ENCODE measurements around the gene SLC6A11. TPM values are rescaled to one million over a fixed set of nuclear protein-coding genes. Genes with fewer than 3 reads are reported as not detected.
A peak's percentile ranks its signal among the peaks of the same experiment; 100 is the strongest.

SLC6A11 gene
- total RNA-seq, 1 donor from 2014 or later: 0.49 TPM

DNA sequence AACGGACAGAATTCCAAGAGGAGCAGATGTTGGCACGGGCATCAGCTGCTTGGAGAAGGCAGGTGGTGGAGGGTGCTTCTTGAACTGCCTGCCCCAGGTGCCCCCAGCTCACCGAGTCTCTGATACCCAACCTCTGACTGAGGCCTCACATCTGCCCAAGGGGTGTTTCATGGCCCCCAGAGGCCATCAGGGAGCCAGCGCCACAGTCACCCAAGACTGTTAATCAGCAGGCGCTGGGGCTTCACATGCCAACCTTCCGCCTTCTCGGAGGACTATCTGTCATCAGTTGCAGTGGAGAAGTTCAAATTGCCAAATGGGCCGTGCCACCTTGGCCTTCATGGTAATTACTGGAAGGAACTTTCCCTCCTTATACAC lies 114.6 kb downstream of the SLC6A11 start:
- DNase-seq: no peak

- no peak for DNase-seq
Observed at GRCh38 chr3:10932596-10932995, 116.6 kb downstream of the SLC6A11 start.

- no peak for DNase-seq
Observed at GRCh38 chr3:10933021-10933420, 117.0 kb downstream of the SLC6A11 start.

GRCh38 chr3:10933470-10933804 lies 117.4 kb downstream of the SLC6A11 start:
- DNase-seq: no peak

DNA sequence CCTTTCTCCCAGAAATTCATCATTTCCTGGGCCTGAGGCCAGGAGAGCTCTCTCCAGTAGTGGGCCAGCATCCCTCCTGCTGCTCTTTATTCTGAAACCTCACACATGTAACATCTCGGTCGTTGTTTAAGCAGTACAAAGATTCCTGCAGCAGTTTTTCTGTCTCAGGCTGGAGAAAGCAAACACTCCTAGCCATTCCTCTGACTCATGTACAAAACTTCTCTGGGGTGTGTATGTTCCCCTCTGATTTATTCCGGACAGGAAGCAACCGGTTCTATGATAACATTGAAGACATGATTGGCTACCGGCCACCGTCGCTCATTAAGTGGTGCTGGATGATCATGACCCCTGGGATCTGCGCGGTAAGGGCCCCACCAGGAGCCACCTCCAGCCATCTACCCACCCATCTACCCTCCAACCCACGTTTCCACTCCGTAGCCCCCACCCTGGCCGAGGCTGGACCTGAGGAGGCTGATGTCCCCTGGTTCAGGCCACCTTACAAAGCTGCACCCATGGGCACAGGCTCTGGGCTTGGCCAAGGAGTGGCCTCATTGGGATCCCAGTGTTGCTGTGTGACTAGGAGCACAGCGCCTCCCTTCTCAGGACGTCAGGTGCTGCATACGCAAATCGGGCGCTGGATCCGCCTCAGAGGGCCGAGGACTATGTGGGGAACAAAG lies 117.9 kb downstream of the SLC6A11 start:
- DNase-seq: no peak

GRCh38 chr3:10935028-10935427 lies 119.0 kb downstream of the SLC6A11 start:
- no peak for DNase-seq

DNA sequence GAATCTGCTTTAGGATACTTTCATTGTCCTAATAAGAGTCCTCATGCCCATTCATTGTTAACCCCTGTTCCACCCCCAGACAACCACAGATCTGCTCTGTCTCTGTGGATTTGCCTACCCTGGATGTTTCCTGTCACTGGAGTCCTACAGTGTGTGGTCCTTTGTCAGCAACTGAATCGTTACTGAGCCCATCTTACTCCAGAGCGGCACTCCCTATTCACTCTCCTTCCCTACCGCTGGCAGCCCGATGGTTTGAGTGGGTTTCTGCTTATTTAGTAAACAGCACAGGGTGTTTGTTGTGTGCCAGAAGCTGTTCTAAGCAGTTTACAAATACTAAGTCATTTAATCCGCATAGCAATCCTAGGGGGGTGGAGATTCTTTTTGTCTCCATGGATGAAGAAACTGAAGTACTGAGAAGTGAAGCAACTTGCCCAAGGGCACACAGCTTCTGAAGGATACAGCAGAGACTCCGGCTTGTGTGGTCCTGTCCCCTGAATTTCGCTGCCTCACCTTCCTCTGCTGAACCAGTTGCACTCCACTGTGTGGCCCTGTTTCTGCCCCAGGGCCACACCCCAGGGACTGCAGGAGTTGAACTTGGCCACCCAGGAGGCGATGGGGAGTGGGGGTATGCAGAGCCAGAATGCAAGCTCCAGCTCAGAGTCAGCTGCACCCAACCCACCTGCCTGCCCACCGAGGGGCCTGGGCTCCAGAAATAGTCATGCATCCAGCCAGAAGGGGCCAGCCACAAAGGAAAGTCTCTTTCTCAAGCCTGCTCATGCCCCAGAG lies 120.0 kb downstream of the SLC6A11 start:
- DNase-seq: no peak

GRCh38 chr3:10936686-10937085 lies 120.7 kb downstream of the SLC6A11 start:
- DNase-seq: no peak

GRCh38 chr3:10937141-10937825 lies 121.3 kb downstream of the SLC6A11 start:
- DNase-seq: no peak

DNA sequence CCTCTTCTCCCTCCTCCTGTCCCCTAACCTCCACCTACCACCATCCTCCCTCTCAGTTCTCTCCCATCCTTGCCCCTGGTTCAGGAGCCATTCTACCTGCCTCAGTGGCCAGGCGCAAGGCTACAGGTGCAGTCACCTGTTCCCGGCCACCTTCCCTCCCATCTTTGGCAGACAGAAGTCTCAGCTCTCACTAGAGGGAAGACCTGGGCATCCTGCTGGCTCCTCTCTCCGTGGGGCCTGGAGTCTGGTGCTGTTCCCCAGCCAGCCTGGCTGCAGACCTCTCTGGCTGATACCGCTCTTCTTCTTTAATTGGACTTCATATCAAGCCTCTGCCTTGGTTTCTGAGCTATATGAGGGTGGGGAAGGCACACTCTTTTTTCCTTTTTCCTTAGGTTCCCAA lies 123.5 kb downstream of the SLC6A11 start:
- DNase-seq: no peak

GRCh38 chr3:10940106-10940505 lies 124.1 kb downstream of the SLC6A11 start:
- no peak for DNase-seq

DNA sequence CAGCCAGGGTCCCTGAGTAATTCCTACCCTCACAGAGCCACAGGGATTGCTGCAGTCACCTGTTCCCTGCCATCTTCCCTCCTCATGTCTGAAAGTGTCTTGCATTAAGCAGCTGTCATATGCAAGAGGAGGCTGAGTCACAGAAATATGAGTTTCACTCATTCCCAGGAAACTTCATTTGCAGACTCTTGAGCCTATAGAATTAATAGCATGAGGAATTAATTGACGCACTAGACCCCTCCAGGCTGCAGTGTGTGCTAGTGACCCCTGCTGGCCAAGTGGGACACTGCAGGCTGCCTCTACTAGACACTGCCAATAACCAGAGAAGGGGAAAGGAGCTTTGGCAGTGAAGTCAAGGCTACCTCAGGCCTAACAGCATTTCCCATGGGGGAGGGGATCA lies 125.9 kb downstream of the SLC6A11 start:
- no peak for DNase-seq

- DNase-seq: no peak
Observed at GRCh38 chr3:10942690-10943205, 126.7 kb downstream of the SLC6A11 start.

DNA sequence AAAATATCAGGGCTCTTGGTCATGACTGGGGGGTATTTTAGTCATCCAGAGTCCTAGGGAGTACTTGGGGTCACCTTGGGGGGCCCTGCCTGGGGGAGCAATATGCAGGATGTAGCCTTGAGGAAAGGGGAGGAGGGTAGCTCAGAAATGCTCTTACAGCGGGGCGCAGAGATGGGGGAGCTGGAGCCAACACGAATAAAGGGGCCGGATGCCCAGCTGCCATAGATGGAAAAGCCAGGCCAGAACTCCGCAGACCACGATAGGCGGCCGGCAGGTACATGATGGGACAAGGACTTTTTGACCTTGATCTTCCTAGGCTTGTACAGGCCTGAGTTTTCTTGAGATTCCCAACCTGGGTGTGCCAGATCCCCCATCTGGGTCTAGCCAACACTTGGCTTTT lies 128.8 kb downstream of the SLC6A11 start:
- DNase-seq: no peak

GRCh38 chr3:10945683-10946287 lies 129.8 kb downstream of the SLC6A11 start:
- peak; percentile 44 for DNase-seq

DNA sequence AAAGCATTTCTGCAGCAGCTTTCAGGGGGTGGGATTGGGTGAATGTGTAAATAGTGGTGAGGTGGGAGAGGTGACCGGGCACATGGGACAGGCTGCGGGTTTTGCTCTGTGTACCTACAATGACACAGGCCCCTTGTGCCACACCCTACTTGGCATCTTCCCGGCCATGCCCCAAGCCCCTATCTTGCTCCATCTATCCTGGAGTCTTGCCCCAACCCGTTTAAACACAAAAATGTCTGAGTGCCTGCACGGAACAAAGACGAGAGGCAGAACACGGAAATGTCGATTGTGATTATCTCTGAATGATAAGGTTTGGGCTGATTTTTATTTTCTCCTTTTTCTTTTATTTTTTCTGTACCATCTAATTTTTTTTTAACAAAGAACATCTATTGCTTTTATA lies 130.5 kb downstream of the SLC6A11 start:
- DNase-seq: no peak

GRCh38 chr3:10948326-10948725 lies 132.3 kb downstream of the SLC6A11 start:
- DNase-seq: no peak

DNA sequence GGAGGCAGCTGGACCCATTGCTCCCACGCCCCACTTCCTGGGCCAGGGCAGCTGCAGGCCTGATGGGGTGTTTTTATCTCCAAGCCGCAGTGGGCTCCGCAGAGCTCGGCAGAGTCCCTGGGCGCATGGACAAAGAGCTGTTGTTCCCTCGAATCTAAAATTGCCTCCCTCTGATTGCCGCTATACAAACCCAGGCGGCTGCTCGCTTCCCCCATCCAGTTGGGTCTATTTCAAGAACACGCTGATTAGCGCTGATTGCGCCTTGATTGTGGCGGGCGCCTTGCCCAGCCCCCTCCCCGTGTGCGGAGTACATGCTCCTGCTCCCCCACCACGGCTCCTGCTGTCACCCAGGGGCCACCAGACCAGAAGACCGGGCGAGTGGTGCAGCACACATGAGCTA lies 133.2 kb downstream of the SLC6A11 start:
- no peak for DNase-seq

DNA sequence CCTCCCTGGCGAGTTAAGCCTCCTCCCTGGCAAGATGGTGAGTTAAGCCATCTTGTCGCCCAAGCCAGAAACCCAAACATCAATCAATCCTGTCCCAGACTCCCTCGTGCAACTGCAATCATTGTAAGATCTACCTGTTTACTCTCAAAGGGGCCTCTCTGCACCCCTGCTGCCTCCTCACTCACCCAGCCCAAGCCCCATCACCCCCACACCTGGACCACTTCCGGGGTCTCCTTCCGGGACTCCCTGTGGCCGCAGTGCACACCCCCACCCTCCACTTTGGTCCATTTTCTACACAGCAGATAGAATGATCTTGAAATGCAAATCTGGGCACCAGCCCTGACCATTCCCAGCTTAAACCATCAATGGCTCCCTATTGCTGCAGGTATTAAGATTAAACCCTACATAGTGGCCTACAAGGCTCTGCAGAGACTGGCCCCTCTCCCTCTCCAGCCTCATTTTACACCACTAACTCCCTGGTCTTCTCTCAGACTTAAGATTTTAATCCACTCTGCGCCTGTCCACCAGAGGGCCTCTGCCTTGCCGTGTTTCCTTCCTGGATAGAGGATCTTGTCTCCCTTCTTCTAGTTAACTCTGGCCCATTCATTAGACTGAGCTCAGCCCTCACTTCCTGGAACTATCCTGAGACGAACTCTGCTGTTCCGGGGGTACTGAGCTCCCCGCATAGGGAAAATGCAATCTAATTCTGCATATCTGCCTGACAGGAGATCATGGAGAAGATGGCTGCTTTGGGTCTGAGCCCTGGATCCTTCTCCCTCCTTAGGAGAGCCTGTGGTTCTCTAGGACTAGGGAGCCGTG lies 134.7 kb downstream of the SLC6A11 start:
- no peak for DNase-seq

- DNase-seq: no peak
Observed at GRCh38 chr3:10951295-10951926, 135.4 kb downstream of the SLC6A11 start.

- no peak for DNase-seq
Observed at GRCh38 chr3:10952525-10952924, 136.5 kb downstream of the SLC6A11 start.
